ENCODE results near the gene RPL10L.
A peak's percentile ranks its signal among the peaks of the same experiment; 100 is the strongest.

The RPL10L gene

GRCh38 chr14:46651526-46652144 is at the start of gene RPL10L:
TSS of gene RPL10L (minus strand) at chr14:46651781. CDS start at chr14:46651736, 45 bp downstream.
- DNase-seq: no peak

- no peak for DNase-seq
Measured at GRCh38 chr14:46691819-46692218, 40.2 kb upstream of the RPL10L start.

GRCh38 chr14:46686652-46687051 is 35.1 kb upstream of the RPL10L start:
- DNase-seq: peak; percentile 36

GRCh38 chr14:46672128-46672527 is 20.5 kb upstream of the RPL10L start:
- DNase-seq: no peak

GRCh38 chr14:46663382-46663781 is 11.8 kb upstream of the RPL10L start:
- no peak for DNase-seq

GRCh38 chr14:46661728-46662127 is 10.1 kb upstream of the RPL10L start:
- no peak for DNase-seq

- DNase-seq: peak; percentile 68
Measured at GRCh38 chr14:46653031-46653755, 1.6 kb upstream of the RPL10L start.

- no peak for DNase-seq
Measured at GRCh38 chr14:46646796-46647195, 4.8 kb downstream of the RPL10L start.

- no peak for DNase-seq
Measured at GRCh38 chr14:46626876-46627275, 24.7 kb downstream of the RPL10L start.
